Measurements from ENCODE around the gene MACROD2.

DNA sequence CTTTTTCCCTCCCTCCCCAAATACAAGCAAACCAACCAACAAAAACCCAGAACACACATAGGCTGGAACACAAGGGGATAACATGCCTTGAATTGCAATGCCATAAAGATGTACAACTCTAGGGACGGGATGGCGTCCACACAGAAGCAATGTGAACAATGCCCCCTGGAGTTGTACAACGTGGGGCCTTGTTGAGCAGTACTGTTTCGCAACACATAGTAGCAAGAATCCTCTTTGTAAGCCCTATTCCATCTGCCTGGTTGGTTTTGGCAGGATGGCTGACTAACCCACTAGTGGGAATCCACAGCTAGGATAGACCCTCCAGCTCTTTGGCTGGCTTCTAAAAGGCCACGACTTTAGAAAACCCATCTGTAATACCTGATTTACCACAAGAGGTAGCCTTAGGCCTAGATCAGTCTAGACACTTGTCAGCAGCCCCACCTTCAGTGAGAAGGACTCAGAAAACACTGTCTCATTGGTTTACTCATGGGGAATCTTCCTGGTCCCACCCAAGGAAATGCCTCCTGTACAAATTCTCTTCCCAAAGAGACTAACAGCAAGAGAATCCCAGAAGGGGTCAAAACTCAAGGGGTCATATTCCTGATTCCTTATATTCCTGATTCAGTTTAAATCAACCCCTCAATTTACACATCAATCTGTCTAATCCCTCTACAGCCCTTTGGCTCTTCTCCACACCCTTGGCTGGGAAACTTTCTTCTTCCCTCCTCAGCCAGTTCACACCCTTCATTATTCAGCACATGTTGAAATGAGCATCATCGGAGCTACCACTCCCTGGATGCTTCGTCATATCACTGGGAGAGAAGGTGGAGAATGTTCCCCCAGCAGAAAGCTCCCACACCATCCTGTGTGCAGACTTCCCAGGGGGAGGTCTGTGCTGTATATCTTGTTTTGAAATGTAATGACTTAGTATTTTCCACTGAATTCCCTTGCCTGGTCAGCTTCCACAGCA lies 964.5 kb downstream of the MACROD2 start:
- TF ChIP-seq, protein P1, sequence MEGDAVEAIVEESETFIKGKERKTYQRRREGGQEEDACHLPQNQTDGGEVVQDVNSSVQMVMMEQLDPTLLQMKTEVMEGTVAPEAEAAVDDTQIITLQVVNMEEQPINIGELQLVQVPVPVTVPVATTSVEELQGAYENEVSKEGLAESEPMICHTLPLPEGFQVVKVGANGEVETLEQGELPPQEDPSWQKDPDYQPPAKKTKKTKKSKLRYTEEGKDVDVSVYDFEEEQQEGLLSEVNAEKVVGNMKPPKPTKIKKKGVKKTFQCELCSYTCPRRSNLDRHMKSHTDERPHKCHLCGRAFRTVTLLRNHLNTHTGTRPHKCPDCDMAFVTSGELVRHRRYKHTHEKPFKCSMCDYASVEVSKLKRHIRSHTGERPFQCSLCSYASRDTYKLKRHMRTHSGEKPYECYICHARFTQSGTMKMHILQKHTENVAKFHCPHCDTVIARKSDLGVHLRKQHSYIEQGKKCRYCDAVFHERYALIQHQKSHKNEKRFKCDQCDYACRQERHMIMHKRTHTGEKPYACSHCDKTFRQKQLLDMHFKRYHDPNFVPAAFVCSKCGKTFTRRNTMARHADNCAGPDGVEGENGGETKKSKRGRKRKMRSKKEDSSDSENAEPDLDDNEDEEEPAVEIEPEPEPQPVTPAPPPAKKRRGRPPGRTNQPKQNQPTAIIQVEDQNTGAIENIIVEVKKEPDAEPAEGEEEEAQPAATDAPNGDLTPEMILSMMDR (IDR thresholded peaks at IDR 0.05), result no peak
- no peak for TF ChIP-seq POLR2A (IDR thresholded peaks at IDR 0.05)

Data from body of pancreas (tissue), 4 donors.